Body of pancreas (tissue), 4 donors: ENCODE measurements around the gene GNG12.

Source experiments
- CTCF ChIP-seq, 7 experiments: fragments of 450-650 bp in 4 of 7; fragments of 200-600 bp in 3 of 7; sonication (generic) in 3 of 7; IDR thresholded peaks; one replicate each; pipeline ENCODE4 v1.5.1; 2016 to 2019; ENCODE audit warnings: antibody characterized with exemption in 7 of 7
- POLR2A ChIP-seq, 3 donors: fragments of 450-650 bp; IDR thresholded peaks; one replicate each; pipeline ENCODE4 v1.6.1; 2016; ENCODE audit warnings: antibody characterized with exemption in 3 of 3, mild to moderate bottlenecking in 2 of 3

- no peak for TF ChIP-seq POLR2A (IDR thresholded peaks at IDR 0.05)
- TF ChIP-seq CTCF (IDR thresholded peaks at IDR 0.05) = no peak
Observed at GRCh38 chr1:67750691-67751054, 82.6 kb downstream of the GNG12 start.
